Activated CD4-positive, alpha-beta T cell treated with anti-CD3 and anti-CD28 coated beads, Interleukin-2, amount 10 ng/mL, durations not matched to agents 7 days and 5 days (primary cell): Measurements from ENCODE around the gene PALM2AKAP2. TPM values are rescaled to one million over a fixed set of nuclear protein-coding genes. Genes with fewer than 3 reads are reported as not detected.

Experiments used
- CTCF ChIA-PET: fragments of 350-600 bp; sonication (Branson Sonifier 250); formaldehyde crosslinking; loops from one replicate; lab custom pipeline; 2021; ENCODE audit warnings: antibody characterized with exemption; lab: Charles Lee
- POLR2A ChIA-PET: fragments of 350-600 bp; sonication (Branson Sonifier 250); formaldehyde crosslinking; loops from one replicate; lab custom pipeline; 2021; ENCODE audit warnings: antibody characterized with exemption; lab: Charles Lee
- DNase-seq: peaks from one replicate; pipeline ENCODE4 v3.0.0-alpha.2; 2020
- H3K27ac Mint-ChIP-seq: one replicate; pipeline ENCODE4 v1.8.0; 2021; ENCODE audit warnings: mild to moderate bottlenecking, moderate library complexity, mixed read lengths
- H3K27me3 Mint-ChIP-seq: one replicate; pipeline ENCODE4 v1.8.0; 2021; ENCODE audit warnings: mixed read lengths
- H3K36me3 Mint-ChIP-seq: one replicate; pipeline ENCODE4 v1.8.0; 2021; ENCODE audit warnings: low read depth, mixed read lengths
- H3K4me1 Mint-ChIP-seq: one replicate; pipeline ENCODE4 v1.8.0; 2021; ENCODE audit warnings: mixed read lengths
- H3K4me3 Mint-ChIP-seq: one replicate; pipeline ENCODE4 v1.8.0; 2021; ENCODE audit warnings: mild to moderate bottlenecking, moderate library complexity, mixed read lengths
- H3K9me3 Mint-ChIP-seq: one replicate; pipeline ENCODE4 v1.8.0; 2021; ENCODE audit warnings: mixed read lengths
- total RNA-seq, 2 experiments: library from RNA; stranded (reverse); gene quantifications; one replicate each; pipeline ENCODE4 v1.2.3, GENCODE V29; 2021

Gene PALM2AKAP2
- under 1 TPM in 1 of 2 experiments, not detected in 1; 0.19 TPM for total RNA-seq

DNA sequence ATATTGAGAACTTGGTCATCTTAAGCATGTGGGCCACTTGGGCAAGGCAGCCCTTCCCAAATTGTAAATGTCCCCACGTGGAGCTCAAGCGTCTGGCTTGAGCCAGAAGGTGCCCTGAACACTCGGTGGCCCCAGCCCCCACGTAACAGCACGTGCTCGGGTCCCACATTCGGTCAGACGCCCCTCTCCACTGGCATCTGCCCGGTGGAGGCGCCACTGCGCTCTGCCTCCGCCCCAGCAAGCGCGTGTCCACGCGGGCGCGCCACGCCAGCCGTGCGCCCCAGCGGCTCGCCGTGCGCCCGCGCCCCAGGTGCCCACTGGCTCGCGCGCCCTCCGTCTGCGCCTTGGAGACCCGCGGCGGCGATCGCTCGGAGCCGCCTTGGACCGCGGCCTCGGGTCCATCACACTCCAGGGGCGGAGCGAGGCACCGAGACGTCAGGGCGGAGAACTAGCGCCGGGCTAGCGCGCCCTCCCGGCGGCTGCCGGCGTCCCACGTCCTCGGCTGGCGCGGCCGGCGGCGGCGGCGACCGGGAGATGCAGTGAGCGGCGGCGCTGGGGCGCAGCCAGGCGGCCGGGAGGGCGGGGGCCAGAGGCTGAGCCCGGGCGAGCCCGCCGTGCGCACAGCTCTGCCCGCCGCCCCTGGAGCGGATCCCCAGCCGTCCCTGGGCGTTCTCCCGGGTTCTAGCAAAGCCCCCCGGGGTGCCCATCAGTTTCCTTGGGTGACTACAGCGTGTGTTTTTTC, at the start of gene PALM2AKAP2:
Gene PALM2AKAP2, plus strand, starts transcription at position 488 of the 742 bp plus-strand sequence. CDS start 291 bp downstream, outside the sequence.
- ChIA-PET CTCF (no interaction called here), POLR2A (no interaction called here)
- Mint-ChIP-seq H3K27me3 (peaks cover 59% of the 10 kb centered on the region), H3K27ac (no peak within 1 kb of the TSS), H3K4me3 (no peak within 1 kb of the TSS), H3K4me1 (peaks cover 2% of the 10 kb centered on the region), H3K9me3 (no peaks in the 10 kb centered on the region), H3K36me3 (no peaks in the 10 kb centered on the region)
- DNase-seq = no peak

DNA sequence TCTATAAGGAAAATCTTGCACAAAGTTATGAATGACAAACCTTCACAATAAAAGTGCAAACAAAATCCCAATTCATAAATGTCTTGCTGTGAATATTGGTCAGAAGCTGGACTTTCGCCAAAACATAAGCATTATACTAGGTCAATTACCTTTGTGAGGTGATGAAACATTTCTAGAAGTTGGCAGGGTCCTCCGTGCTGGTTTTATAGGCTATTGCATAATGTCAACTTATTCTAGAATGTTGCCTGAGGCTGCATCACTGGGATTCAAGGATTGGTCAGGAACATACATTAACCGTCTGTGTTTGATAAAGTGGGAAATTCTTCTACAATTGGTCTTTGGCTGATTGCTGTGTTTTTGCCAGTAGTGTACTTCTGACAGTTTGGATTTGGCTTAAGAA, 49.8 kb upstream of the PALM2AKAP2 start:
- CTCF ChIA-PET = no interaction called here
- Mint-ChIP-seq H3K9me3 (no peaks in the 10 kb centered on the region), H3K27me3 (peaks cover 11% of the 10 kb centered on the region), H3K27ac (no peak overlapping the region), H3K4me3 (no peak overlapping the region), H3K4me1 (peaks cover 6% of the 10 kb centered on the region), H3K36me3 (no peaks in the 10 kb centered on the region)
- DNase-seq = no peak
- POLR2A ChIA-PET = no interaction called here

DNA sequence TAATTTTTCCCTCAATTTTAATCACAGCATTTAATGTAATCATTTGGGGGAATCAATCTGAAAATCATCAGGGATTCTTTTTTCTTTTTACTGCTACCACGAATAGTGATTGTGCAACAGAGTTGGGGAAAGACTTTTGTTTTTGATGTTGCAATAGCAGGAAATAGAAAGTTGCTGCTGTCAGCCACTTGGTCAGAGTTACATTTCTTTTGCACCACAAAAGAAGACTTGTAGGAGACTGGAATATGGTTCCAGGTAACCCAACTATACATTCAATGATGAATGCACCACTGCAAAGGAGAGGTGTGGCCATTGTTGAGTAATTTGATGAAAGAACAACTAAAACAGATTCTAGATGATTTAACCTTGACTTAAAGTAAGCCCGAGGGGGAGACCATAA, 46.3 kb upstream of the PALM2AKAP2 start:
- Mint-ChIP-seq H3K4me3 (no peak overlapping the region), H3K27ac (no peak overlapping the region), H3K36me3 (no peaks in the 10 kb centered on the region), H3K27me3 (peaks cover 14% of the 10 kb centered on the region), H3K9me3 (no peaks in the 10 kb centered on the region), H3K4me1 (peaks cover 6% of the 10 kb centered on the region)
- CTCF ChIA-PET = no interaction called here
- POLR2A ChIA-PET = no interaction called here
- no peak for DNase-seq

DNA sequence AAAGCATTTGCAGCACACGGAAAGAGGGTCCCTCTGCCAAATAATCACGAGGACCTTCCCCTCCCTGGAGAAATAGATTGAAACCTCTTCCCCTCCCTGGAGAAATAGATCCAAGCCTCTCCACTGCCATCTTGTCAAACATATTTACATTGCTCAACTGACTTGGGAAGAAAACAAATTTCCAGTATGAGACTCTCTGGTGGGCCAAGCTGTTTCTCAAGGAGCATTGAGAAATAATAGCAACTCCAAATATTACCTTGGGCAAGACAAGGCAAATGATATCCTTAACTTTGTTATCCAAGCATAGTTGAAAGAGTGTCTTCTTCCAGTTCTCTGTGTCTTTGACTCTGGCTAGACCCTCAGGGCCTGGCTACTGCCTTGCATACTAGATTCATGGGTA, 45.2 kb upstream of the PALM2AKAP2 start:
- CTCF ChIA-PET = no interaction called here
- H3K9me3 Mint-ChIP-seq = no peaks in the 10 kb centered on the region
- no peak overlapping the region for H3K27ac Mint-ChIP-seq
- no peaks in the 10 kb centered on the region for H3K36me3 Mint-ChIP-seq
- POLR2A ChIA-PET = no interaction called here
- peaks cover 18% of the 10 kb centered on the region for H3K27me3 Mint-ChIP-seq
- no peak overlapping the region for H3K4me3 Mint-ChIP-seq
- no peak for DNase-seq
- peaks cover 6% of the 10 kb centered on the region for H3K4me1 Mint-ChIP-seq

DNA sequence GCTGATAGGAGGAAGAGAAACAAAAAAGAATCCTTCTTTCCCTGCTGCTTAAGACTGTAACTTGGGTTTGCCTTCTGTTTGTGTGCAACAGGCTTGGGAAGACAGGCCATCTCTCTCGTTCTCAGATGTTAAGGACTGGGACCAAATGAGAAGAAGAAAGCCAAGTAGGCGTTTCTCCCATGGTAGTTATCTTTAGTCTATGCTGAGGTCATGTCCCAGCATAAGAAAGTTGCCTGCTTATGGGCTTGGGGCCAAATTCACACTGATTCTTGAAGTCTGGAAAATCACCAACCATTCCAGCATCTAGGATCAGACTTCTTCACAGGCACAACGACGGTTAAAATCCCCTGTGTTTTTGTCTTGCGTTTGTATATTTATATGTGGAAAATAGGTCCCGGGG, 44.2 kb upstream of the PALM2AKAP2 start:
- H3K36me3 Mint-ChIP-seq = no peaks in the 10 kb centered on the region
- no peaks in the 10 kb centered on the region for H3K9me3 Mint-ChIP-seq
- no peak overlapping the region for H3K4me3 Mint-ChIP-seq
- peaks cover 6% of the 10 kb centered on the region for H3K4me1 Mint-ChIP-seq
- no peak overlapping the region for H3K27ac Mint-ChIP-seq
- ChIA-PET CTCF (no interaction called here), POLR2A (no interaction called here)
- peaks cover 21% of the 10 kb centered on the region for H3K27me3 Mint-ChIP-seq
- no peak for DNase-seq

DNA sequence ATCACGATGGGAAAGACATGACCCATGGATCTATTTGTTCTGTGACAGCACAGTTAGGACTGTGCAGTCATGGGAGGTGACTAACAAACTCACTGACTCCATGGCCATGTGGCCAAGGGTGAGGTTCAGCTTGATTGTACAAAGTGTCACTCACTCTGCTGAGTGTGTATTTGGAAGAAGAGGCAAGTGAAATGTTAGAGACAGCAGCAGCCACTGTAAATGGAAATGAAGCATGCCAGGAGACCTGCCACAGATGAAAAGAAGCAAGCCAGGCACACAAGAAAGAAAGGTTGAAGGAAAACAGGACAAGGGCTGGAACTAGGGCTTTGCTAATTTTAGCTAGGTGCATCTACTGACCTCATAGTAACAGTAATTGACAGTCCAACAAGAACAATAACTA, 42.7 kb upstream of the PALM2AKAP2 start:
- Mint-ChIP-seq H3K9me3 (no peaks in the 10 kb centered on the region), H3K36me3 (no peaks in the 10 kb centered on the region), H3K4me3 (no peak overlapping the region), H3K27ac (no peak overlapping the region), H3K27me3 (peaks cover 18% of the 10 kb centered on the region), H3K4me1 (peaks cover 6% of the 10 kb centered on the region)
- CTCF ChIA-PET = no interaction called here
- no peak for DNase-seq
- POLR2A ChIA-PET = no interaction called here

DNA sequence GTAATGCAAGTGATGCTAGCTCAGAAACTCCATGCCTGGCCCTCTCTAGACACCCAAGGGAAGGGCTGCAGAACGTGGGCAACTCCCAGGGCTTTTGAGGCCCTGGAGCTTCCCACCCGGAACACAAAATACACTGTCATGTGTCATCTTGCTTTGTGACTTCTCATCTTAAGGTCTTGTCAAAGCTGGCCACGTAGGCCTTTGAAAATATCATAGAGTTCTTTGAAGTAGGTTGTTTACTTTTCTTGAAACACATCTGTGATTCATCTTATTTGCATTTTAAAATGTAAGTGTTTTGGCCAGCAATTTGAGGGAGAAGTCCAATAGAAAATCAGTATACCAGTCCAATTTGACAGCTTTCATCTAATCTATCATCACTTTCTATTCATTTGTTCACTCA, 40.2 kb upstream of the PALM2AKAP2 start:
- no peak overlapping the region for H3K27ac Mint-ChIP-seq
- H3K9me3 Mint-ChIP-seq = no peaks in the 10 kb centered on the region
- ChIA-PET POLR2A (no interaction called here), CTCF (no interaction called here)
- no peaks in the 10 kb centered on the region for H3K4me1 Mint-ChIP-seq
- no peak for DNase-seq
- no peak overlapping the region for H3K4me3 Mint-ChIP-seq
- no peaks in the 10 kb centered on the region for H3K36me3 Mint-ChIP-seq
- peaks cover 25% of the 10 kb centered on the region for H3K27me3 Mint-ChIP-seq

DNA sequence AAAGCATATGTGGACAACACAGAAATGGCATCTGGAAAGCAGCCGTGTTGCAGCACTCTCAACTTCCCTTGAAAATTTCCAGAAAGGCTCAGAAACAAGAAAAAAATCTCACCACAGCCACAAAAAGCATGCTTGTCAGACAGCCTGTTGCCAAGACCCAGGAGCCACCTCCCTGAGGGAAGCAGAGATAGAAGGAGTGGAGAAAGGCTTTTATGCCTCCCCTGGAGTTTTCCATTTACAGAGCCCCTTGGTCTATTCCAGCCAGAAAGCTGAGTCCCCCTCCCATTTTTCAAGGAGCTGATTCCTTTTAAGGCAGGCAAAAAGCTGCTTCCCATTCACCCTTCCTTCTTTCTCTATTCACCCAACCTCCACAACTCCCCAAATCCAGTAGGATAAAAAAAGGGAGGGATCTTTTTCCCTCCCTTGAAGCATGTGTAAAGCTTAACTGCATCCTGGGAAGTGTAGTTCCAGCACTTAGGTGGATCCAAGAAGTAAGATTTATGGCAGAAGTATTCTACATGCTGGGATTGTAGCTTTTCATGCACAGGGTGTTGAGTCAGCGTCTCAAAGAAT, 37.1 kb upstream of the PALM2AKAP2 start:
- no peaks in the 10 kb centered on the region for H3K4me1 Mint-ChIP-seq
- no peaks in the 10 kb centered on the region for H3K9me3 Mint-ChIP-seq
- H3K27me3 Mint-ChIP-seq = peaks cover 37% of the 10 kb centered on the region
- H3K27ac Mint-ChIP-seq = no peak overlapping the region
- CTCF ChIA-PET = no interaction called here
- H3K4me3 Mint-ChIP-seq = no peak overlapping the region
- POLR2A ChIA-PET = no interaction called here
- H3K36me3 Mint-ChIP-seq = no peaks in the 10 kb centered on the region
- DNase-seq = no peak

DNA sequence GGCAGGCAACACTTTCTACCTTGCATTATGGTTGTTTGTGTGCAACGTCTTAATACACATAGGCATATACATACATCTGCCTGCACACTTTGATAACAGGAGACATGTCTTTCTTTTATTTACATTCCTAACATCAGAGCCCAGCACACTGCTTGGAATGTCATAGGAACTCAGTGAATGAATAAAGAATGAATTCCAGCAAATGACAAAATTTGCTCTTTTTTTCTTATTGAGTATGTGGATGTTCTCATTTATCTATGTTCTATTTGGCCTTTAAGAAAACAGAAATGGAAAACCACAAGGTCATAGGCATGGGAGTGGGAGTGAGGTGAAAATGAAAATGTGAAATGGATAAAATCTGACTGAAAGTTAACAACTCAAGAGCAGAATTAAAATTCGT, 36.3 kb upstream of the PALM2AKAP2 start:
- H3K4me3 Mint-ChIP-seq = no peak overlapping the region
- H3K4me1 Mint-ChIP-seq = no peaks in the 10 kb centered on the region
- CTCF ChIA-PET = no interaction called here
- peaks cover 37% of the 10 kb centered on the region for H3K27me3 Mint-ChIP-seq
- POLR2A ChIA-PET = no interaction called here
- H3K27ac Mint-ChIP-seq = no peak overlapping the region
- H3K9me3 Mint-ChIP-seq = no peaks in the 10 kb centered on the region
- H3K36me3 Mint-ChIP-seq = no peaks in the 10 kb centered on the region
- DNase-seq = no peak

DNA sequence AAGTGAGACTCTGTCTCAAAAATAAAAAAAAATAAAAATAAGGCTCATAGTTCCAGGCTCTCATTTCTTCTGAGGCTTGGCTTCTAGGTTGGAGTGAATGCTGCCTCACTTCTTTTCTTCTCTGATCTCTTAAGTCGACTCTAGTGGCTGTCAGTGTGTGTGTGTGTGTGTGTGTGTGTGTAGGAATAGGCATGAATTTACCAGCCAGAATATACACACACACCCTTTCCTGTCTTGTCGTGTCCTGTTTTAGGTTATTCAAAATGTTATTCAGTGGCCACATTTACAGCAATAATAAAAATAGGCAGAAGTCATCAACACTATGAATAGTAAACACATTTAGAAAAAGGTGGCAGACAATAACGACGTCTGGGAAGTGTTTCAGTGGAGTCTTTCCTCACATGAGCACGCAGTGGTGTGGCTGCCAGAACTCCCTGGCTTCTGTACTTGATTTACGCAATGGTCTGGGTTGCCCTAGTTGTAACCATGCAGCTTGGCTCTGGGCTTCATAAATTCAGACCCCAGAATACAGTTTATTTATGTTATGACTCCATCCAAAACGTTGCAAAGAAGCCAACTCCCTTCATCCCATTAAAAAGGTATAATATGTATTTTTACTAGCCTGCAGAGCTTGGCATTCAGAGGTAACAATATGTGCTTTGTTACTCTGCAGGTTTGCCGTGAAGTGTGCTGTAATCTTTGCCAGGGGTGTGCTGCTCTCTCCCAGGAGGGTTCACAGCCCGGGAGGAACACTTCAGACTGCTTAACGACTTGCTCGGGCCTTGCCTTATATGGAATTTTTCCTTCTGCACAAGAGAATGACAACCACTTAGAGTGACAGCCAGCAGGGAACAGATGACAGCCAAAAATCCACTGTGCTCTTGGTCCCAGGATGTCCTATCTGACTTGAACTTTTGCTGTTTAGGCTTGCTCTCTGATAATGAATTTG, 34.4 kb upstream of the PALM2AKAP2 start:
- Mint-ChIP-seq H3K4me1 (no peaks in the 10 kb centered on the region), H3K27me3 (peaks cover 31% of the 10 kb centered on the region), H3K9me3 (no peaks in the 10 kb centered on the region), H3K27ac (no peak overlapping the region), H3K4me3 (no peak overlapping the region), H3K36me3 (no peaks in the 10 kb centered on the region)
- CTCF ChIA-PET = no interaction called here
- POLR2A ChIA-PET = no interaction called here
- no peak for DNase-seq

DNA sequence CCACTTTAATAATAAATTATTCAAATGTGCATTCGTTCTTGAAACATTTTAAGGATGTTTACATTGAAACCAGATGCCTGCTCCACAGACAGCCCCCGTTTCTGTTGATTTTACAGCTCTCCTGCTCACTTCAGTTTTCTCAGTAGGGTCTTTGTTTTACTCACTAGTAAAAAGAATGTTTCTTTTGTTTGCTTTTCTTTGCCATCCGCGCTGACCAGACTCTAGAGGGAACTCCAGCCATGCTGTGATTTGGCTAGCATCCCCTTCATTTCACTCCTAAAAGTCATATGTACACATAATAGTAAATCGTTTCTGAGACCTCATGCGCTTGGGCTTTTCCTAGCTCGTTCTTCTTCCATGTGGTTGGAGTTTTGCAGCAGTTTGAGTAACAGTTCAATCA, 28.7 kb upstream of the PALM2AKAP2 start:
- Mint-ChIP-seq H3K27me3 (peaks cover 28% of the 10 kb centered on the region), H3K4me1 (no peaks in the 10 kb centered on the region), H3K27ac (no peak overlapping the region), H3K4me3 (no peak overlapping the region), H3K36me3 (no peaks in the 10 kb centered on the region), H3K9me3 (no peaks in the 10 kb centered on the region)
- CTCF ChIA-PET = interaction anchor here (1.0 kb wide), 1 partner anchor 12 kb away, joined by 5 read pairs; no protein-coding TSS in a partner anchor
- POLR2A ChIA-PET = no interaction called here
- no peak for DNase-seq

DNA sequence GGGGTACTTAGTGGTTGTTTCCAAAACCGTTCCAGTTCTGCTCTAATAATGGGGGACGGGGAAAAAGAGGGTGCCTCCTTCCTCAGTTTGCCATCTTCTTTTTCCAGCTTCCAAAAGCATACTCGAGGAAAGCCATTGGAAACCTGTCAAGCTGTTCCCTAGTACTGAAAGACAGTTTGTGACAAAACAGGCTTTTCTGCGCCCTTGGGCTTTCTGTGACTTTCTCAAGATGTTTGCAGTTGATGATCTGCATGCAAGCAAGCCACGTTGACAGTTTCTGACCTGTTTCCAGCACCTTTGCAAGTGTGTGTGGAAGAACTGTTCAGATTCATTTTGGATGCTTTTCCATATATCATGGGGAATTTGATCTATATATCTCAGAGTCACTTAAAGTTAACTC, 26.7 kb upstream of the PALM2AKAP2 start:
- Mint-ChIP-seq H3K27ac (no peak overlapping the region), H3K4me1 (no peaks in the 10 kb centered on the region), H3K9me3 (no peaks in the 10 kb centered on the region), H3K27me3 (peaks cover 27% of the 10 kb centered on the region), H3K4me3 (no peak overlapping the region), H3K36me3 (no peaks in the 10 kb centered on the region)
- ChIA-PET POLR2A (no interaction called here), CTCF (no interaction called here)
- DNase-seq = no peak

DNA sequence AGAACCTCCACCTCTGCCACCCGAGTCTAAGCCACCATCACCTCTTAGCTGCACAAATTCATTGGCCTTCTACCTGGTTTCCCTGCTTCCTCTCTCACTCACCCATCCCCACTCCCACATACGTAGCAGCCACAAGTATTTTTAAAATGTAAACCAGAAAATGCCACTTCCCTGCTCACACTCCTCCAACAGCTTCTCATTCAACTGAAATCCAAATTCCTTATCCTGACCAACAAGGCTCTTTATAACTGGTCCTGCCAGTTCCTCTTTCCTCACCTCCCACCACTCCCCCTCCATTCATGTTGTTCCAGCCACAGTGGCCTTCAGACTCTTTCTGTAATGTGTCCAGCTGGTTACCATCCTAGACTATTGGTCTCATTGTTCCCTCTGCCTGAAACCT, 25.0 kb upstream of the PALM2AKAP2 start:
- no peak overlapping the region for H3K27ac Mint-ChIP-seq
- no peak for DNase-seq
- CTCF ChIA-PET = no interaction called here
- H3K36me3 Mint-ChIP-seq = no peaks in the 10 kb centered on the region
- POLR2A ChIA-PET = no interaction called here
- H3K27me3 Mint-ChIP-seq = peaks cover 34% of the 10 kb centered on the region
- no peaks in the 10 kb centered on the region for H3K9me3 Mint-ChIP-seq
- H3K4me3 Mint-ChIP-seq = no peak overlapping the region
- no peaks in the 10 kb centered on the region for H3K4me1 Mint-ChIP-seq
